PC-3 (cell line): ENCODE measurements around the gene PPP1R16B. TPM values are rescaled to one million over a fixed set of nuclear protein-coding genes. Genes with fewer than 3 reads are reported as not detected.

ENCODE experiments used
- ATAC-seq: fragments of 200-7000 bp; cut with Tn5 transposase; 2 replicates; pipeline ENCODE4 v1.9.1; 2020; ENCODE audit warnings: mild to moderate bottlenecking, moderate library complexity
- BruUV-seq: library from RNA; stranded (reverse); fragments of 400-500 nt; replicated peaks from 2 replicates; lab custom pipeline; 2021; lab: Mats Ljungman, UMichigan
- CTCF ChIA-PET: fragments of 300-600 bp; sonication (Branson Sonifier 250); formaldehyde crosslinking; loops from one replicate; lab custom pipeline; 2022; ENCODE audit warnings: antibody characterized with exemption; lab: Charles Lee
- POLR2A ChIA-PET: fragments of 300-600 bp; sonication (Branson Sonifier 250); formaldehyde crosslinking; loops from one replicate; lab custom pipeline; 2022; ENCODE audit warnings: antibody characterized with exemption; ENCODE audit not compliant: unreplicated experiment; lab: Charles Lee
- DNase-seq: peaks from one replicate; pipeline ENCODE4 v3.0.0-alpha.2; 2015
- H2AFZ ChIP-seq: fragments of 300-600 bp; sonication (generic); 2 replicates; pipeline ENCODE4 v1.6.0; 2016; ENCODE audit warnings: antibody characterized with exemption, low read length
- H3F3A ChIP-seq: fragments of 300-600 bp; sonication (generic); one replicate; pipeline ENCODE4 v1.6.0; 2017; ENCODE audit warnings: antibody characterized with exemption, low read length, control low read depth, mild to moderate bottlenecking; ENCODE audit not compliant: unreplicated experiment
- H3K27ac ChIP-seq: fragments of 300-600 bp; sonication (generic); 2 replicates; pipeline ENCODE4 v1.5.1; 2016; ENCODE audit warnings: mild to moderate bottlenecking, low read length
- H3K27me3 ChIP-seq: fragments of 300-600 bp; sonication (generic); 2 replicates; pipeline ENCODE4 v1.6.1; 2016; ENCODE audit warnings: low read length, mixed read lengths
- H3K36me3 ChIP-seq: fragments of 300-600 bp; sonication (generic); 2 replicates; pipeline ENCODE4 v1.6.1; 2016; ENCODE audit warnings: low read depth, mixed run types, low read length, mixed read lengths
- H3K4me1 ChIP-seq: fragments of 300-600 bp; sonication (generic); 2 replicates; pipeline ENCODE4 v1.5.1; 2016; ENCODE audit warnings: low read length; ENCODE audit not compliant: insufficient read depth
- H3K4me2 ChIP-seq: fragments of 300-600 bp; sonication (generic); 2 replicates; pipeline ENCODE4 v1.6.0; 2016; ENCODE audit warnings: low read length
- H3K4me3 ChIP-seq: fragments of 300-600 bp; sonication (generic); 2 replicates; pipeline ENCODE4 v1.5.1; 2016; ENCODE audit warnings: mild to moderate bottlenecking, low read length, mixed read lengths
- H3K79me2 ChIP-seq: fragments of 300-600 bp; sonication (generic); 2 replicates; pipeline ENCODE4 v1.6.1; 2017; ENCODE audit warnings: low read length, mixed read lengths
- H3K9ac ChIP-seq: fragments of 300-600 bp; sonication (generic); 2 replicates; pipeline ENCODE4 v1.6.0; 2016; ENCODE audit warnings: mild to moderate bottlenecking, low read length
- H3K9me2 ChIP-seq: fragments of 300-600 bp; sonication (generic); replicated peaks from 2 replicates; pipeline ENCODE4 v1.6.1; 2016; ENCODE audit warnings: mixed run types, low read length, mixed read lengths
- H3K9me3 ChIP-seq: fragments of 300-600 bp; sonication (generic); 2 replicates; pipeline ENCODE4 v1.6.1; 2016; ENCODE audit warnings: low read length, mixed read lengths
- H4K20me1 ChIP-seq: fragments of 300-600 bp; sonication (generic); 2 replicates; pipeline ENCODE4 v1.6.1; 2016; ENCODE audit warnings: low read length, mixed read lengths
- CTCF ChIP-seq: fragments of 300-600 bp; sonication (generic); conservative IDR thresholded peaks from 2 replicates; pipeline ENCODE4 v1.5.1; 2017; ENCODE audit warnings: antibody characterized with exemption, low read depth, mild to moderate bottlenecking, low read length
- EZH2 ChIP-seq: fragments of 300-600 bp; sonication (generic); IDR thresholded peaks from one replicate; pipeline ENCODE4 v1.6.1; 2017; ENCODE audit warnings: antibody characterized with exemption, mild to moderate bottlenecking, low read length; ENCODE audit not compliant: unreplicated experiment
- EZH2phosphoT487 ChIP-seq: fragments of 300-600 bp; sonication (generic); IDR thresholded peaks from 2 replicates; pipeline ENCODE4 v1.6.1; 2018; ENCODE audit warnings: mild to moderate bottlenecking, antibody characterized with exemption, low read length, borderline replicate concordance
- intact Hi-C: fragments of 100-400 bp; cut with micrococcal nuclease; formaldehyde crosslinking; loops from 2 replicates; pipeline ENCODE4 v1.9.0; 2023
- total RNA-seq: library from RNA; depleted of rRNA; stranded (reverse); fragments of >200 nt; gene quantifications from 2 replicates; pipeline ENCODE4 v1.2.3, GENCODE V29; 2014

The PPP1R16B gene
- total RNA-seq, 1 experiment from 2014 or later: 0.04 TPM

GRCh38 chr20:38843346-38843745 lies 37.8 kb downstream of the PPP1R16B start:
- Histone ChIP-seq H3K4me2 (no peak overlapping the region), H3K27me3 (peaks cover 72% of the 10 kb centered on the region), H3K79me2 (no peaks in the 10 kb centered on the region), H3K36me3 (no peaks in the 10 kb centered on the region), H4K20me1 (no peaks in the 10 kb centered on the region), H3K27ac (no peak overlapping the region), H3K9ac (no peak overlapping the region), H3F3A (no peaks in the 10 kb centered on the region), H3K9me3 (no peaks in the 10 kb centered on the region), H3K4me1 (no peaks in the 10 kb centered on the region), H3K9me2 (no peaks in the 10 kb centered on the region), H2AFZ (no peak overlapping the region), H3K4me3 (no peak overlapping the region)
- BruUV-seq: no TSS peak
- DNase-seq (no peak), ATAC-seq (no peak)
- intact Hi-C loops: no loop called here
- TF ChIP-seq CTCF (no peak), EZH2phosphoT487 (no peak), EZH2 (no peak)
- POLR2A ChIA-PET: no interaction called here
- CTCF ChIA-PET: no interaction called here

- no peak for DNase-seq
- no peak overlapping the region for H2AFZ ChIP-seq
- intact Hi-C loops: no loop called here
- H3K4me2 ChIP-seq: no peak overlapping the region
- no peak overlapping the region for H3K9ac ChIP-seq
- H3K79me2 ChIP-seq: no peaks in the 10 kb centered on the region
- peaks cover 78% of the 10 kb centered on the region for H3K27me3 ChIP-seq
- no peaks in the 10 kb centered on the region for H3F3A ChIP-seq
- CTCF ChIA-PET: no interaction called here
- no peak for ATAC-seq
- H3K4me1 ChIP-seq: no peaks in the 10 kb centered on the region
- POLR2A ChIA-PET: no interaction called here
- no TSS peak for BruUV-seq
- no peaks in the 10 kb centered on the region for H3K9me3 ChIP-seq
- no peak for TF ChIP-seq CTCF
- TF ChIP-seq EZH2: no peak
- TF ChIP-seq EZH2phosphoT487: no peak
- H3K36me3 ChIP-seq: no peaks in the 10 kb centered on the region
- H3K9me2 ChIP-seq: no peaks in the 10 kb centered on the region
- H4K20me1 ChIP-seq: no peaks in the 10 kb centered on the region
- no peak overlapping the region for H3K27ac ChIP-seq
- no peak overlapping the region for H3K4me3 ChIP-seq
Observed at GRCh38 chr20:38844963-38845362, 39.5 kb downstream of the PPP1R16B start.

GRCh38 chr20:38847840-38848239 lies 42.3 kb downstream of the PPP1R16B start:
- no peaks in the 10 kb centered on the region for H3K36me3 ChIP-seq
- ATAC-seq (no peak), DNase-seq (no peak)
- CTCF ChIA-PET: no interaction called here
- no peaks in the 10 kb centered on the region for H3K9me3 ChIP-seq
- H3K4me1 ChIP-seq: no peaks in the 10 kb centered on the region
- no peaks in the 10 kb centered on the region for H3K9me2 ChIP-seq
- H4K20me1 ChIP-seq: no peaks in the 10 kb centered on the region
- intact Hi-C loops: no loop called here
- no peak for TF ChIP-seq CTCF
- no peak for TF ChIP-seq EZH2
- TF ChIP-seq EZH2phosphoT487: no peak
- H3K4me2 ChIP-seq: no peak overlapping the region
- no peaks in the 10 kb centered on the region for H3F3A ChIP-seq
- H3K79me2 ChIP-seq: no peaks in the 10 kb centered on the region
- H3K4me3 ChIP-seq: no peak overlapping the region
- peaks cover 63% of the 10 kb centered on the region for H3K27me3 ChIP-seq
- H2AFZ ChIP-seq: no peak overlapping the region
- BruUV-seq: no TSS peak
- H3K9ac ChIP-seq: no peak overlapping the region
- H3K27ac ChIP-seq: no peak overlapping the region
- POLR2A ChIA-PET: no interaction called here
